G401 (cell line): ENCODE results near the gene LIPC. TPM values are rescaled to one million over a fixed set of nuclear protein-coding genes. Genes with fewer than 3 reads are reported as not detected.
A peak's percentile ranks its signal among the peaks of the same experiment; 100 is the strongest.

Source experiments
- DNase-seq: peaks from one replicate; pipeline ENCODE4 v3.0.0-alpha.2; 2015; ENCODE audit warnings: low spot score
- in situ Hi-C: cut with HindIII; loops from 2 replicates; pipeline ENCODE4 v1.10.0; 2016; ENCODE audit warnings: low sequenced_read_pairs, mixed read lengths
- total RNA-seq: library from RNA; depleted of rRNA; stranded (reverse); fragments of >200 nt; shearing (Covaris generic); gene quantifications from 2 replicates; pipeline ENCODE4 v1.2.3, GENCODE V29; 2014

LIPC gene
- total RNA-seq, 1 experiment from 2014 or later: not detected

- DNase-seq: no peak
- in situ Hi-C loops: no loop called here
Observed at GRCh38 chr15:58447271-58448010, 15.7 kb downstream of the LIPC start.

GRCh38 chr15:58448331-58448730 lies 16.5 kb downstream of the LIPC start:
- in situ Hi-C loops: no loop called here

GRCh38 chr15:58448906-58449305 lies 17.1 kb downstream of the LIPC start:
- in situ Hi-C loops: no loop called here
- DNase-seq: no peak

More at GRCh38 chr15:58448331-58448730, 16.5 kb downstream of the LIPC start:
- peak; percentile 46 for DNase-seq

GRCh38 chr15:58451826-58452225 lies 20.0 kb downstream of the LIPC start:
- in situ Hi-C loops: no loop called here
- no peak for DNase-seq

GRCh38 chr15:58452775-58453174 lies 21.0 kb downstream of the LIPC start:
- in situ Hi-C loops: no loop called here

GRCh38 chr15:58453931-58454793 lies 22.4 kb downstream of the LIPC start:
- in situ Hi-C loops: no loop called here
- no peak for DNase-seq

More at GRCh38 chr15:58452775-58453174, 21.0 kb downstream of the LIPC start:
- DNase-seq: no peak

- in situ Hi-C loops: no loop called here
- DNase-seq: peak; percentile 30
Observed at GRCh38 chr15:58454950-58455401, 23.2 kb downstream of the LIPC start.

GRCh38 chr15:58457466-58457965 lies 25.7 kb downstream of the LIPC start:
- no peak for DNase-seq
- in situ Hi-C loops: no loop called here

- DNase-seq: no peak
- in situ Hi-C loops: no loop called here
Observed at GRCh38 chr15:58458076-58458475, 26.3 kb downstream of the LIPC start.

GRCh38 chr15:58459045-58459444 lies 27.3 kb downstream of the LIPC start:
- in situ Hi-C loops: no loop called here
- no peak for DNase-seq

- DNase-seq: no peak
- in situ Hi-C loops: no loop called here
Observed at GRCh38 chr15:58459560-58459959, 27.8 kb downstream of the LIPC start.

- in situ Hi-C loops: no loop called here
- DNase-seq: no peak
Observed at GRCh38 chr15:58460116-58460790, 28.5 kb downstream of the LIPC start.

GRCh38 chr15:58460872-58461271 lies 29.1 kb downstream of the LIPC start:
- DNase-seq: no peak
- in situ Hi-C loops: no loop called here

- DNase-seq: no peak
- in situ Hi-C loops: no loop called here
Observed at GRCh38 chr15:58462547-58462946, 30.8 kb downstream of the LIPC start.

- no peak for DNase-seq
- in situ Hi-C loops: no loop called here
Observed at GRCh38 chr15:58462973-58463663, 31.3 kb downstream of the LIPC start.

- in situ Hi-C loops: no loop called here
- no peak for DNase-seq
Observed at GRCh38 chr15:58463815-58464650, 32.2 kb downstream of the LIPC start.

GRCh38 chr15:58465070-58465469 lies 33.3 kb downstream of the LIPC start:
- in situ Hi-C loops: no loop called here
- DNase-seq: no peak

- DNase-seq: no peak
- in situ Hi-C loops: no loop called here
Observed at GRCh38 chr15:58465866-58466517, 34.2 kb downstream of the LIPC start.
